ENCODE results near the gene ANO6. TPM values are rescaled to one million over a fixed set of nuclear protein-coding genes. Genes with fewer than 3 reads are reported as not detected.
"Not testable (repeated sequence)": the region's sequence is repeated elsewhere in the genome, so short reads cannot be mapped to it uniquely, and the experiment has no call there.

The ANO6 gene
- total RNA-seq, 1 donor from 2014 or later: 69.9 TPM

DNA sequence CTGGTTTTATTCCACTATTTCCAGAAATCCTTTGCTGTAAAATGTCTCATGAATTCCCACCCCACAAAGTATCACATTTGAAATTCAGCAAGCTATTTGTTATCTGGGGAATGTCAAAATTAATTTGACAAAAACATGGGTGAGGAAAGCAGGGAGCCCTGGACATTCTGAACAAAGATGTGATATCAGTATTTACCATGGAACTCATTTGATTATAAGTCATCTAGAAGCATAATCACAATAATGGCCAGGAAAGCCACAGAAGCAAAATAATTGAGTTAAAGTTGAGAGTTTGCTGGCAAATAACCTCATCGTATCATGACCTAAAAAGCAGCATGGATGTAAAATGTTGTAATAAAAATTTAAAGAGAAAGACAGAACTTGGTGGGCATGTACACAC, 96.1 kb downstream of the ANO6 start:
- Histone ChIP-seq H3K36me3 (ENCODE audit: control insufficient read depth, insufficient read depth, low read length) (no peaks in the 10 kb centered on the region), H3K4me3 (ENCODE audit: low read depth, low read length) (no peak overlapping the region), H3K27me3 (ENCODE audit: control insufficient read depth, insufficient read depth, low read length) (no peaks in the 10 kb centered on the region)
- no peak for DNase-seq (ENCODE audit: low read depth)
- TF ChIP-seq, protein P1, sequence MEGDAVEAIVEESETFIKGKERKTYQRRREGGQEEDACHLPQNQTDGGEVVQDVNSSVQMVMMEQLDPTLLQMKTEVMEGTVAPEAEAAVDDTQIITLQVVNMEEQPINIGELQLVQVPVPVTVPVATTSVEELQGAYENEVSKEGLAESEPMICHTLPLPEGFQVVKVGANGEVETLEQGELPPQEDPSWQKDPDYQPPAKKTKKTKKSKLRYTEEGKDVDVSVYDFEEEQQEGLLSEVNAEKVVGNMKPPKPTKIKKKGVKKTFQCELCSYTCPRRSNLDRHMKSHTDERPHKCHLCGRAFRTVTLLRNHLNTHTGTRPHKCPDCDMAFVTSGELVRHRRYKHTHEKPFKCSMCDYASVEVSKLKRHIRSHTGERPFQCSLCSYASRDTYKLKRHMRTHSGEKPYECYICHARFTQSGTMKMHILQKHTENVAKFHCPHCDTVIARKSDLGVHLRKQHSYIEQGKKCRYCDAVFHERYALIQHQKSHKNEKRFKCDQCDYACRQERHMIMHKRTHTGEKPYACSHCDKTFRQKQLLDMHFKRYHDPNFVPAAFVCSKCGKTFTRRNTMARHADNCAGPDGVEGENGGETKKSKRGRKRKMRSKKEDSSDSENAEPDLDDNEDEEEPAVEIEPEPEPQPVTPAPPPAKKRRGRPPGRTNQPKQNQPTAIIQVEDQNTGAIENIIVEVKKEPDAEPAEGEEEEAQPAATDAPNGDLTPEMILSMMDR (IDR thresholded peaks at IDR 0.05; ENCODE audit: insufficient read depth, low read length, poor library complexity, severe bottlenecking): no peak

DNA sequence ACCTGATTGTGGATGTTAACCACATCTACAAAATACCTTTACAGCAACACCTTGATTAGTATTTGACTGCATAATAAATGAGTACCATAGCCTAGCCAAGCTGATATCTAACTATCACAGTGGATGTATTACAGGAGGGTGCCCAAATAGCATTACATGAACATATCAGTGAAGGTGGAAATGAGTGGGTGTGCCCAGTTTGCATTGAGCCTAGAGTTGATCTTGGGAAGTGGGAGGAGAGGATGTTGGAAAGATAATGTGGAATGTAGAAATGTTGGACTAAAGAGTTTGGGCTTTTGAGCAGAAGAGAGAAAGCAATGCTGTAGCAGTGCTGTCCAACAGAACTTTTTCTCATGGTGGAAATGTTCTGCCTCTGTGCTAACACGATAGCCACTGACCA, 98.9 kb downstream of the ANO6 start:
- Histone ChIP-seq H3K4me3 (ENCODE audit: low read depth, low read length) (no peak overlapping the region), H3K27me3 (ENCODE audit: control insufficient read depth, insufficient read depth, low read length) (no peaks in the 10 kb centered on the region), H3K36me3 (ENCODE audit: control insufficient read depth, insufficient read depth, low read length) (no peaks in the 10 kb centered on the region)
- DNase-seq (ENCODE audit: low read depth): no peak
- TF ChIP-seq, protein P1 (IDR thresholded peaks at IDR 0.05; ENCODE audit: insufficient read depth, low read length, poor library complexity, severe bottlenecking): no peak

DNA sequence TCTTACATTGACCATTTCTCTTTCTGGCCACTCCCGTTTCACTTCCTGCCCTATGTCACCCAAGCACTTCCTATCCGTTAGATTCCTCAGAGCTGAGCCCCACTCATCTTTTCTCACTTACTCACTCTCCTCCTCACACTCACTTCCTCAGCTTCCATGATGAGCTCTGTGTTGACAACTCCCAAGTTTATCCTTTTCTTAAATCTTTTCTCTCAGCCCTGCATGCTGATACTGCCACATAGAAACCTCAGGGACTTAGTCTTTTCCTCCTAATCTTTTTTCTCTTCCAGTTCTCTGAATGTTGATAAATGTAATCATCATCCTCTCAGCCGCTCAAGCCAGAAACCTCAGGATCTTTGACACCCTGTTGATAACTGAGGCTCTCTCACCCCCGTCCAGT, 99.6 kb downstream of the ANO6 start:
- no peak for DNase-seq (ENCODE audit: low read depth)
- no peaks in the 10 kb centered on the region for H3K36me3 ChIP-seq (ENCODE audit: control insufficient read depth, insufficient read depth, low read length)
- no peaks in the 10 kb centered on the region for H3K27me3 ChIP-seq (ENCODE audit: control insufficient read depth, insufficient read depth, low read length)
- TF ChIP-seq, protein P1 (IDR thresholded peaks at IDR 0.05; ENCODE audit: insufficient read depth, low read length, poor library complexity, severe bottlenecking): no peak
- H3K4me3 ChIP-seq (ENCODE audit: low read depth, low read length): no peak overlapping the region

DNA sequence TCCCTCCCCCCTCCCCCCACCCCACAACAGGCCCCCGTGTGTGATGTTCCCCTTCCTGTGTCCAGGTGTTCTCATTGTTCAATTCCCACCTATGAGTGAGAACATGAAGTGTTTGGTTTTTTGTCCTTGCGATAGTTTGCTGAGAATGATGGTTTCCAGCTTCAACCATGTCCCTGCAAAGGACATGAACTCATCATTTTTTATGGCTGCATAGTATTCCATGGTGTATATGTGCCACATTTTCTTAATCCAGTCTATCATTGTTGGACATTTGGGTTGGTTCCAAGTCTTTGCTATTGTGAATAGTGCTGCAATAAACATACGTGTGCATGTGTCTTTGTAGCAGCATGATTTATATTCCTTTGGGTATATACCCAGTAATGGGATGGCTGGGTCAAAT, 101.4 kb downstream of the ANO6 start:
- DNase-seq (ENCODE audit: low read depth); H3K4me3 ChIP-seq (ENCODE audit: low read depth, low read length); H3K36me3 ChIP-seq (ENCODE audit: control insufficient read depth, insufficient read depth, low read length); H3K27me3 ChIP-seq (ENCODE audit: control insufficient read depth, insufficient read depth, low read length): not testable (repeated sequence)

DNA sequence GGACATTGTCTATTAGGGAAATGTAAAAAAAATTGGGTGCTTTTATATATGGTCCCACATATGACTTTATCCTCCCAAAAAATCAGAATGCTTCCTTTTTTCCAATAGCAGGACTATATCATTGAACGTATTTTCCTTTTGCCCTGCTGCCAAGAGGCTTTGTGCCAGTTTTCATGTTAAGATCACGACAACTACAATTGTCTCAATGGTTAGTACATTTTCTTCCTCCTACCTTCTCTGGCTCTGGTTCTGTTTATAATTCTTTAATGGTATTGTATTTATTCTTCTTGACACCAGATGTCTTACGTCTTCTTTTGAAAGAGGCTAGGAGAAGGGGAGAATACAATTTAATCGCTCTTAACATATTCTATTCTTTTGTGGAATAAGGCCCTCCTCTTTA, 106.9 kb downstream of the ANO6 start:
- H3K27me3 ChIP-seq (ENCODE audit: control insufficient read depth, insufficient read depth, low read length): no peaks in the 10 kb centered on the region
- H3K36me3 ChIP-seq (ENCODE audit: control insufficient read depth, insufficient read depth, low read length): no peaks in the 10 kb centered on the region
- no peak for DNase-seq (ENCODE audit: low read depth)
- TF ChIP-seq, protein P1 (IDR thresholded peaks at IDR 0.05; ENCODE audit: insufficient read depth, low read length, poor library complexity, severe bottlenecking): no peak
- H3K4me3 ChIP-seq (ENCODE audit: low read depth, low read length): no peak overlapping the region

DNA sequence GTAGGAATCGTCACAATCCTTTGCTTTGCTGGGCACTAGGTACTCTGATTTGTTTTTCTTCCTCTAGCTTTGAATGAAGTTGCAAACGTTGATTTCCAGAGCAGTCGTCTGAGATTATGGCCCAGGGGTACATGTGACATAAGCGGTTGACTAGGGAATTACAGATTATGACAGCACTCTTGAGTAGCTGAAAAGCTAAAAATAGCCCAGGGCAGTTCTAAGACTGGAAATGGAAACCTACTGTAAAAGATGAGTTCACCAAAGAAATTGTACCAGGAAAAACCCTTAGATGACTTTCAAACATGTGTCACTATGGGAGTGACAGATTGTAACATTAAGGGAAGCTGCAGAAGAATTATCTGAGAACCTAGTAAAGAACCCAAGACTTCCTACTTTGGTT, 108.5 kb downstream of the ANO6 start:
- no peak for DNase-seq (ENCODE audit: low read depth)
- TF ChIP-seq, protein P1 (IDR thresholded peaks at IDR 0.05; ENCODE audit: insufficient read depth, low read length, poor library complexity, severe bottlenecking): no peak
- Histone ChIP-seq H3K4me3 (ENCODE audit: low read depth, low read length) (no peak overlapping the region), H3K27me3 (ENCODE audit: control insufficient read depth, insufficient read depth, low read length) (no peaks in the 10 kb centered on the region), H3K36me3 (ENCODE audit: control insufficient read depth, insufficient read depth, low read length) (no peaks in the 10 kb centered on the region)
